ENCODE measurements around the gene GPR55. TPM values are rescaled to one million over a fixed set of nuclear protein-coding genes. Genes with fewer than 3 reads are reported as not detected.
A peak's percentile ranks its signal among the peaks of the same experiment; 100 is the strongest.

Gene GPR55
- total and polyA plus RNA-seq, 10 of the 15 experiments (the other 5 are each of a cell fraction or from before 2014, with no cell fraction given): 2.1 to 30.1 (median 16.2) TPM

DNA sequence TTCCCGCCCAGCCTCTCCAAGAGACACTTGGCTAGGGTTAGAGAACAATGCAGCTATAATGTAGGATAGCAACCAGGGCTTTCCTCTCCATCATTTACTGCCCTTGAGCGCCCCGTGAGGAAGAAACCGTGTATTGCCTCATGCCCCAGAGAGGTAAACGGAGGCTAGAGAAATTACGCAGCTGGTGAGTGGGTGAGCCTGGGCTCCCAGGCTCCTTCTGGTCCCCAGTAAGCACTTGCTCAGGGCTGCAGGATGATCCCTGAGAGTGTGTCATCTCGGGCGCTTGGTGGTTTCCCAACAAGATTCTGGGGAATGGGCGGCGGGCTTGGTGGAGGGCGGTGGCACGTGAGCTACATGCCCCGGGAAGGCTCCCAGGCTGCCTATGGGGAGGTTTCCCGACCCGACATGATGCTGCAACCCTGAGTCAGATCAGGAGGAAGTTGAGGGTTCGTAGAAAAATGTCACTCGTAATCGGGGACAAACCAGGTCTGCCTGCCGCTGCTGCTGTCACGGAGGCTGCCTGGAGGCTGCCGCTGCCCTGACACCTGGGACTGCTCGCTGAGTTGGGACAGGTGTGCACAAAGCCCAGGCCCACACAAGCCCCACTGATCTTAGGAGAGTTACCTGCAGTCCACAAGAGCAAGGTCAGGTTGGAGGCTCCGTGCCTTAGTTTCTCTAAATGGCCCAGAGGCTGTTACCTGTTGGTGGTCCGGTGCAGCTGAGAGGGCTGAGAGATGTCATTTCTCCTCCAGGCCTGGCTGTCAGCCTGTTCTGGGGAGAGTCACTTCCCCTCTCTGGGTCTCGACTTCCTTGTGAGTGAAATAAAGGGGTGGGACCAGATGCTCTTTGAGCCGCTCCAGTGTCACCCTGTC is at the start of gene GPR55 (continued):
- TF ChIP-seq STAT3 (IDR thresholded peaks at IDR 0.05; ENCODE audit: low read depth, low read length): 0 out of 2 replicates have a peak, but pooled peaks have one; percentile 14
- TF ChIP-seq IKZF2 (IDR thresholded peaks at IDR 0.05): peak; percentile 70 to 76
- TF ChIP-seq RBBP5 (conservative IDR thresholded peaks at IDR 0.05): no peak
- TF ChIP-seq SREBF2 (IDR thresholded peaks at IDR 0.05; ENCODE audit: low read length): no peak
- TF ChIP-seq, protein P1, sequence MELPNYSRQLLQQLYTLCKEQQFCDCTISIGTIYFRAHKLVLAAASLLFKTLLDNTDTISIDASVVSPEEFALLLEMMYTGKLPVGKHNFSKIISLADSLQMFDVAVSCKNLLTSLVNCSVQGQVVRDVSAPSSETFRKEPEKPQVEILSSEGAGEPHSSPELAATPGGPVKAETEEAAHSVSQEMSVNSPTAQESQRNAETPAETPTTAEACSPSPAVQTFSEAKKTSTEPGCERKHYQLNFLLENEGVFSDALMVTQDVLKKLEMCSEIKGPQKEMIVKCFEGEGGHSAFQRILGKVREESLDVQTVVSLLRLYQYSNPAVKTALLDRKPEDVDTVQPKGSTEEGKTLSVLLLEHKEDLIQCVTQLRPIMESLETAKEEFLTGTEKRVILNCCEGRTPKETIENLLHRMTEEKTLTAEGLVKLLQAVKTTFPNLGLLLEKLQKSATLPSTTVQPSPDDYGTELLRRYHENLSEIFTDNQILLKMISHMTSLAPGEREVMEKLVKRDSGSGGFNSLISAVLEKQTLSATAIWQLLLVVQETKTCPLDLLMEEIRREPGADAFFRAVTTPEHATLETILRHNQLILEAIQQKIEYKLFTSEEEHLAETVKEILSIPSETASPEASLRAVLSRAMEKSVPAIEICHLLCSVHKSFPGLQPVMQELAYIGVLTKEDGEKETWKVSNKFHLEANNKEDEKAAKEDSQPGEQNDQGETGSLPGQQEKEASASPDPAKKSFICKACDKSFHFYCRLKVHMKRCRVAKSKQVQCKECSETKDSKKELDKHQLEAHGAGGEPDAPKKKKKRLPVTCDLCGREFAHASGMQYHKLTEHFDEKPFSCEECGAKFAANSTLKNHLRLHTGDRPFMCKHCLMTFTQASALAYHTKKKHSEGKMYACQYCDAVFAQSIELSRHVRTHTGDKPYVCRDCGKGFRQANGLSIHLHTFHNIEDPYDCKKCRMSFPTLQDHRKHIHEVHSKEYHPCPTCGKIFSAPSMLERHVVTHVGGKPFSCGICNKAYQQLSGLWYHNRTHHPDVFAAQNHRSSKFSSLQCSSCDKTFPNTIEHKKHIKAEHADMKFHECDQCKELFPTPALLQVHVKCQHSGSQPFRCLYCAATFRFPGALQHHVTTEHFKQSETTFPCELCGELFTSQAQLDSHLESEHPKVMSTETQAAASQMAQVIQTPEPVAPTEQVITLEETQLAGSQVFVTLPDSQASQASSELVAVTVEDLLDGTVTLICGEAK (IDR thresholded peaks at IDR 0.05; ENCODE audit: borderline replicate concordance): no peak
- TF ChIP-seq NFIC (IDR thresholded peaks at IDR 0.05; ENCODE audit: low read depth, low read length): no peak
- TF ChIP-seq, protein P2, sequence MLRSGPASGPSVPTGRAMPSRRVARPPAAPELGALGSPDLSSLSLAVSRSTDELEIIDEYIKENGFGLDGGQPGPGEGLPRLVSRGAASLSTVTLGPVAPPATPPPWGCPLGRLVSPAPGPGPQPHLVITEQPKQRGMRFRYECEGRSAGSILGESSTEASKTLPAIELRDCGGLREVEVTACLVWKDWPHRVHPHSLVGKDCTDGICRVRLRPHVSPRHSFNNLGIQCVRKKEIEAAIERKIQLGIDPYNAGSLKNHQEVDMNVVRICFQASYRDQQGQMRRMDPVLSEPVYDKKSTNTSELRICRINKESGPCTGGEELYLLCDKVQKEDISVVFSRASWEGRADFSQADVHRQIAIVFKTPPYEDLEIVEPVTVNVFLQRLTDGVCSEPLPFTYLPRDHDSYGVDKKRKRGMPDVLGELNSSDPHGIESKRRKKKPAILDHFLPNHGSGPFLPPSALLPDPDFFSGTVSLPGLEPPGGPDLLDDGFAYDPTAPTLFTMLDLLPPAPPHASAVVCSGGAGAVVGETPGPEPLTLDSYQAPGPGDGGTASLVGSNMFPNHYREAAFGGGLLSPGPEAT (IDR thresholded peaks at IDR 0.05; ENCODE audit: low read depth): peak; percentile 54; the same call in 1 of the 2 replicates
- no peak for TF ChIP-seq MEF2A (IDR thresholded peaks at IDR 0.05; ENCODE audit: insufficient read depth, low read depth, low read length)
- no peak for TF ChIP-seq ASH2L (IDR thresholded peaks at IDR 0.05; ENCODE audit: borderline replicate concordance, low read depth)
- TF ChIP-seq TARDBP (IDR thresholded peaks at IDR 0.05; ENCODE audit: borderline replicate concordance): peak; percentile 44; the same call in 1 of the 2 replicates
- TF ChIP-seq TCF12 (IDR thresholded peaks at IDR 0.05; ENCODE audit: low read depth, low read length): peak; percentile 77; the same call in 1 of the 2 replicates
- TF ChIP-seq POLR2A (IDR thresholded peaks at IDR 0.05; ENCODE audit: low read depth, low read length): peak; percentile 78
- no peak for TF ChIP-seq BMI1 (IDR thresholded peaks at IDR 0.05; ENCODE audit: borderline replicate concordance)
- TF ChIP-seq CBFB (IDR thresholded peaks at IDR 0.05; ENCODE audit: low read depth): peak; percentile 81
- TF ChIP-seq ZNF217 (IDR thresholded peaks at IDR 0.05): 0 out of 2 replicates have a peak, but pooled peaks have one; percentile 16
- TF ChIP-seq RUNX3 (IDR thresholded peaks at IDR 0.05; ENCODE audit: low read length): no peak
- TF ChIP-seq, protein P3, sequence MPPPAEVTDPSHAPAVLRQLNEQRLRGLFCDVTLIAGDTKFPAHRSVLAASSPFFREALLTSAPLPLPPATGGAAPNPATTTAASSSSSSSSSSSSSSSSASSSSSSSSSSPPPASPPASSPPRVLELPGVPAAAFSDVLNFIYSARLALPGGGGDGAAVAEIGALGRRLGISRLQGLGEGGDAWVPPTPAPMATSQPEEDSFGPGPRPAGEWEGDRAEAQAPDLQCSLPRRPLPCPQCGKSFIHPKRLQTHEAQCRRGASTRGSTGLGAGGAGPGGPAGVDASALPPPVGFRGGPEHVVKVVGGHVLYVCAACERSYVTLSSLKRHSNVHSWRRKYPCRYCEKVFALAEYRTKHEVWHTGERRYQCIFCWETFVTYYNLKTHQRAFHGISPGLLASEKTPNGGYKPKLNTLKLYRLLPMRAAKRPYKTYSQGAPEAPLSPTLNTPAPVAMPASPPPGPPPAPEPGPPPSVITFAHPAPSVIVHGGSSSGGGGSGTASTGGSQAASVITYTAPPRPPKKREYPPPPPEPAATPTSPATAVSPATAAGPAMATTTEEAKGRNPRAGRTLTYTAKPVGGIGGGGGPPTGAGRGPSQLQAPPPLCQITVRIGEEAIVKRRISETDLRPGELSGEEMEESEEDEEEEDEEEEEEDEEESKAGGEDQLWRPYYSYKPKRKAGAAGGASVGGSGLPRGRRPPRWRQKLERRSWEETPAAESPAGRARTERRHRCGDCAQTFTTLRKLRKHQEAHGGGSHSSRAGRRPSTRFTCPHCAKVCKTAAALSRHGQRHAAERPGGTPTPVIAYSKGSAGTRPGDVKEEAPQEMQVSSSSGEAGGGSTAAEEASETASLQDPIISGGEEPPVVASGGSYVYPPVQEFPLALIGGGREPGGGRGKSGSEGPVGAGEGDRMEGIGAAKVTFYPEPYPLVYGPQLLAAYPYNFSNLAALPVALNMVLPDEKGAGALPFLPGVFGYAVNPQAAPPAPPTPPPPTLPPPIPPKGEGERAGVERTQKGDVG (CRISPR knock-in tag; IDR thresholded peaks at IDR 0.05): no peak
- peak in 1 of 2 experiments; percentile 34; a peak in 1 of 3 replicates for TF ChIP-seq EGR1 (IDR thresholded peaks at IDR 0.05; ENCODE audit: borderline replicate concordance in 1 of 2, low read depth in 2 of 2, low read length in 2 of 2)
- TF ChIP-seq ETV6 (conservative IDR thresholded peaks at IDR 0.05 in 1 of 2, IDR thresholded peaks at IDR 0.05 in 1 of 2; ENCODE audit: borderline replicate concordance in 1 of 2, low read depth in 1 of 2): peak in 1 of 2 experiments; percentile 88; a peak in 2 of 4 replicates
